ENCODE measurements around the gene KRTAP5-10.

Gene KRTAP5-10

GRCh38 chr11:71542879-71543777 is 22.2 kb upstream of the KRTAP5-10 start:
- H3K4me3 ChIP-seq (ENCODE audit: low read length in 2 of 2), result no peak overlapping the region
- H3K27me3 ChIP-seq (ENCODE audit: control insufficient read depth in 2 of 2, insufficient read depth in 2 of 2, low read length in 2 of 2), result no peaks in the 10 kb centered on the region
- no peaks in the 10 kb centered on the region for H3K9me3 ChIP-seq (ENCODE audit: control insufficient read depth in 2 of 2, low read length in 2 of 2)
- H3K9ac ChIP-seq (ENCODE audit: low read depth in 1 of 2, low read length in 2 of 2), result no peak overlapping the region
- no peaks in the 10 kb centered on the region for H3K36me3 ChIP-seq (ENCODE audit: control insufficient read depth in 2 of 2, insufficient read depth in 2 of 2, low read length in 2 of 2)
- no peaks in the 10 kb centered on the region for H3K4me1 ChIP-seq (ENCODE audit: control insufficient read depth in 2 of 2, insufficient read depth in 2 of 2, low read length in 2 of 2)
- no peak overlapping the region for H3K27ac ChIP-seq (ENCODE audit: low read depth in 2 of 2, low read length in 2 of 2)

GRCh38 chr11:71543866-71544265 is 21.5 kb upstream of the KRTAP5-10 start:
- H3K27me3 ChIP-seq (ENCODE audit: control insufficient read depth in 2 of 2, insufficient read depth in 2 of 2, low read length in 2 of 2), result no peaks in the 10 kb centered on the region
- H3K4me1 ChIP-seq (ENCODE audit: control insufficient read depth in 2 of 2, insufficient read depth in 2 of 2, low read length in 2 of 2), result no peaks in the 10 kb centered on the region

GRCh38 chr11:71544525-71545214 is 20.7 kb upstream of the KRTAP5-10 start:
- H3K9ac ChIP-seq (ENCODE audit: low read depth in 1 of 2, low read length in 2 of 2), result no peak overlapping the region
- H3K27me3 ChIP-seq (ENCODE audit: control insufficient read depth in 2 of 2, insufficient read depth in 2 of 2, low read length in 2 of 2), result no peaks in the 10 kb centered on the region
- no peaks in the 10 kb centered on the region for H3K4me1 ChIP-seq (ENCODE audit: control insufficient read depth in 2 of 2, insufficient read depth in 2 of 2, low read length in 2 of 2)
- H3K36me3 ChIP-seq (ENCODE audit: control insufficient read depth in 2 of 2, insufficient read depth in 2 of 2, low read length in 2 of 2), result no peaks in the 10 kb centered on the region
- no peak overlapping the region for H3K27ac ChIP-seq (ENCODE audit: low read depth in 2 of 2, low read length in 2 of 2)
- no peaks in the 10 kb centered on the region for H3K9me3 ChIP-seq (ENCODE audit: control insufficient read depth in 2 of 2, low read length in 2 of 2)
- H3K4me3 ChIP-seq (ENCODE audit: low read length in 2 of 2), result no peak overlapping the region

More at GRCh38 chr11:71543866-71544265, 21.5 kb upstream of the KRTAP5-10 start:
- no peak overlapping the region for H3K27ac ChIP-seq (ENCODE audit: low read depth in 2 of 2, low read length in 2 of 2)
- no peaks in the 10 kb centered on the region for H3K9me3 ChIP-seq (ENCODE audit: control insufficient read depth in 2 of 2, low read length in 2 of 2)
- H3K4me3 ChIP-seq (ENCODE audit: low read length in 2 of 2), result no peak overlapping the region
- no peak overlapping the region for H3K9ac ChIP-seq (ENCODE audit: low read depth in 1 of 2, low read length in 2 of 2)
- no peaks in the 10 kb centered on the region for H3K36me3 ChIP-seq (ENCODE audit: control insufficient read depth in 2 of 2, insufficient read depth in 2 of 2, low read length in 2 of 2)

GRCh38 chr11:71545405-71545966 is 19.9 kb upstream of the KRTAP5-10 start:
- Histone ChIP-seq H3K27ac (ENCODE audit: low read depth in 2 of 2, low read length in 2 of 2) (no peak overlapping the region), H3K27me3 (ENCODE audit: control insufficient read depth in 2 of 2, insufficient read depth in 2 of 2, low read length in 2 of 2) (no peaks in the 10 kb centered on the region), H3K9ac (ENCODE audit: low read depth in 1 of 2, low read length in 2 of 2) (no peak overlapping the region), H3K9me3 (ENCODE audit: control insufficient read depth in 2 of 2, low read length in 2 of 2) (no peaks in the 10 kb centered on the region), H3K4me3 (ENCODE audit: low read length in 2 of 2) (no peak overlapping the region), H3K4me1 (ENCODE audit: control insufficient read depth in 2 of 2, insufficient read depth in 2 of 2, low read length in 2 of 2) (no peaks in the 10 kb centered on the region), H3K36me3 (ENCODE audit: control insufficient read depth in 2 of 2, insufficient read depth in 2 of 2, low read length in 2 of 2) (no peaks in the 10 kb centered on the region)

- H3K27ac ChIP-seq (ENCODE audit: low read depth in 2 of 2, low read length in 2 of 2), result no peak within 1 kb of the TSS
- H3K9ac ChIP-seq (ENCODE audit: low read depth in 1 of 2, low read length in 2 of 2), result no peak within 1 kb of the TSS
- no peaks in the 10 kb centered on the region for H3K9me3 ChIP-seq (ENCODE audit: control insufficient read depth in 2 of 2, low read length in 2 of 2)
- H3K27me3 ChIP-seq (ENCODE audit: control insufficient read depth in 2 of 2, insufficient read depth in 2 of 2, low read length in 2 of 2), result no peaks in the 10 kb centered on the region
- H3K36me3 ChIP-seq (ENCODE audit: control insufficient read depth in 2 of 2, insufficient read depth in 2 of 2, low read length in 2 of 2), result no peaks in the 10 kb centered on the region
- no peaks in the 10 kb centered on the region for H3K4me1 ChIP-seq (ENCODE audit: control insufficient read depth in 2 of 2, insufficient read depth in 2 of 2, low read length in 2 of 2)
- no peak within 1 kb of the TSS for H3K4me3 ChIP-seq (ENCODE audit: low read length in 2 of 2)
Measured at GRCh38 chr11:71548120-71548519, 17.2 kb upstream of the KRTAP5-10 start, which contains the start of gene KRTAP5-9. Gene KRTAP5-9 (plus strand): TSS chr11:71548420. CDS start chr11:71548658, 238 bp downstream.

GRCh38 chr11:71548716-71549151 is 16.6 kb upstream of the KRTAP5-10 start:
- Histone ChIP-seq H3K4me1 (ENCODE audit: control insufficient read depth in 2 of 2, insufficient read depth in 2 of 2, low read length in 2 of 2) (no peaks in the 10 kb centered on the region), H3K27ac (ENCODE audit: low read depth in 2 of 2, low read length in 2 of 2) (no peak overlapping the region), H3K27me3 (ENCODE audit: control insufficient read depth in 2 of 2, insufficient read depth in 2 of 2, low read length in 2 of 2) (no peaks in the 10 kb centered on the region), H3K36me3 (ENCODE audit: control insufficient read depth in 2 of 2, insufficient read depth in 2 of 2, low read length in 2 of 2) (no peaks in the 10 kb centered on the region), H3K9ac (ENCODE audit: low read depth in 1 of 2, low read length in 2 of 2) (no peak overlapping the region), H3K9me3 (ENCODE audit: control insufficient read depth in 2 of 2, low read length in 2 of 2) (no peaks in the 10 kb centered on the region), H3K4me3 (ENCODE audit: low read length in 2 of 2) (no peak overlapping the region)

GRCh38 chr11:71551711-71552110 is 13.7 kb upstream of the KRTAP5-10 start:
- no peaks in the 10 kb centered on the region for H3K4me1 ChIP-seq (ENCODE audit: control insufficient read depth in 2 of 2, insufficient read depth in 2 of 2, low read length in 2 of 2)
- no peak overlapping the region for H3K4me3 ChIP-seq (ENCODE audit: low read length in 2 of 2)
- H3K9ac ChIP-seq (ENCODE audit: low read depth in 1 of 2, low read length in 2 of 2), result no peak overlapping the region
- H3K27ac ChIP-seq (ENCODE audit: low read depth in 2 of 2, low read length in 2 of 2), result no peak overlapping the region
- H3K36me3 ChIP-seq (ENCODE audit: control insufficient read depth in 2 of 2, insufficient read depth in 2 of 2, low read length in 2 of 2), result no peaks in the 10 kb centered on the region
- H3K27me3 ChIP-seq (ENCODE audit: control insufficient read depth in 2 of 2, insufficient read depth in 2 of 2, low read length in 2 of 2), result no peaks in the 10 kb centered on the region
- H3K9me3 ChIP-seq (ENCODE audit: control insufficient read depth in 2 of 2, low read length in 2 of 2), result no peaks in the 10 kb centered on the region

GRCh38 chr11:71554996-71555395 is 10.4 kb upstream of the KRTAP5-10 start:
- no peaks in the 10 kb centered on the region for H3K4me1 ChIP-seq (ENCODE audit: control insufficient read depth in 2 of 2, insufficient read depth in 2 of 2, low read length in 2 of 2)
- no peaks in the 10 kb centered on the region for H3K36me3 ChIP-seq (ENCODE audit: control insufficient read depth in 2 of 2, insufficient read depth in 2 of 2, low read length in 2 of 2)
- H3K27me3 ChIP-seq (ENCODE audit: control insufficient read depth in 2 of 2, insufficient read depth in 2 of 2, low read length in 2 of 2), result no peaks in the 10 kb centered on the region
- no peak overlapping the region for H3K4me3 ChIP-seq (ENCODE audit: low read length in 2 of 2)
- H3K9me3 ChIP-seq (ENCODE audit: control insufficient read depth in 2 of 2, low read length in 2 of 2), result no peaks in the 10 kb centered on the region
- H3K27ac ChIP-seq (ENCODE audit: low read depth in 2 of 2, low read length in 2 of 2), result no peak overlapping the region
- H3K9ac ChIP-seq (ENCODE audit: low read depth in 1 of 2, low read length in 2 of 2), result no peak overlapping the region

- H3K4me3 ChIP-seq (ENCODE audit: low read length in 2 of 2), result no peak overlapping the region
- no peaks in the 10 kb centered on the region for H3K9me3 ChIP-seq (ENCODE audit: control insufficient read depth in 2 of 2, low read length in 2 of 2)
- no peak overlapping the region for H3K9ac ChIP-seq (ENCODE audit: low read depth in 1 of 2, low read length in 2 of 2)
- H3K27ac ChIP-seq (ENCODE audit: low read depth in 2 of 2, low read length in 2 of 2), result no peak overlapping the region
- no peaks in the 10 kb centered on the region for H3K4me1 ChIP-seq (ENCODE audit: control insufficient read depth in 2 of 2, insufficient read depth in 2 of 2, low read length in 2 of 2)
- no peaks in the 10 kb centered on the region for H3K27me3 ChIP-seq (ENCODE audit: control insufficient read depth in 2 of 2, insufficient read depth in 2 of 2, low read length in 2 of 2)
- no peaks in the 10 kb centered on the region for H3K36me3 ChIP-seq (ENCODE audit: control insufficient read depth in 2 of 2, insufficient read depth in 2 of 2, low read length in 2 of 2)
Measured at GRCh38 chr11:71555508-71555907, 9.9 kb upstream of the KRTAP5-10 start.

GRCh38 chr11:71556018-71556417 is 9.3 kb upstream of the KRTAP5-10 start:
- Histone ChIP-seq H3K4me3 (ENCODE audit: low read length in 2 of 2) (no peak overlapping the region), H3K36me3 (ENCODE audit: control insufficient read depth in 2 of 2, insufficient read depth in 2 of 2, low read length in 2 of 2) (no peaks in the 10 kb centered on the region)

More at GRCh38 chr11:71556018-71556417, 9.3 kb upstream of the KRTAP5-10 start:
- Histone ChIP-seq H3K9me3 (ENCODE audit: control insufficient read depth in 2 of 2, low read length in 2 of 2) (no peaks in the 10 kb centered on the region), H3K27me3 (ENCODE audit: control insufficient read depth in 2 of 2, insufficient read depth in 2 of 2, low read length in 2 of 2) (no peaks in the 10 kb centered on the region), H3K4me1 (ENCODE audit: control insufficient read depth in 2 of 2, insufficient read depth in 2 of 2, low read length in 2 of 2) (no peaks in the 10 kb centered on the region), H3K27ac (ENCODE audit: low read depth in 2 of 2, low read length in 2 of 2) (no peak overlapping the region), H3K9ac (ENCODE audit: low read depth in 1 of 2, low read length in 2 of 2) (no peak overlapping the region)

All from mucosa of rectum (tissue), 2 donors.